Measurements from ENCODE around the gene ARMC9.
"Not testable (repeated sequence)": the region's sequence is repeated elsewhere in the genome, so short reads cannot be mapped to it uniquely, and the experiment has no call there.

Gene ARMC9

GRCh38 chr2:231246171-231246842 is 47.9 kb downstream of the ARMC9 start:
- no peak for DNase-seq

- DNase-seq = no peak
Measured at GRCh38 chr2:231250146-231250545, 51.7 kb downstream of the ARMC9 start.

- no peak for DNase-seq
Measured at GRCh38 chr2:231250698-231251097, 52.3 kb downstream of the ARMC9 start.

- DNase-seq = not testable (repeated sequence)
Measured at GRCh38 chr2:231253292-231253691, 54.9 kb downstream of the ARMC9 start.

GRCh38 chr2:231256494-231256893 is 58.1 kb downstream of the ARMC9 start:
- DNase-seq = no peak

- DNase-seq = no peak
Measured at GRCh38 chr2:231257763-231258162, 59.3 kb downstream of the ARMC9 start.

- no peak for DNase-seq
Measured at GRCh38 chr2:231258701-231259100, 60.3 kb downstream of the ARMC9 start.

- no peak for DNase-seq
Measured at GRCh38 chr2:231259104-231259503, 60.7 kb downstream of the ARMC9 start.

GRCh38 chr2:231260442-231261208 is 62.2 kb downstream of the ARMC9 start:
- DNase-seq = no peak

GRCh38 chr2:231263118-231263831 is 64.8 kb downstream of the ARMC9 start:
- no peak for DNase-seq

GRCh38 chr2:231270221-231271114 is 72.0 kb downstream of the ARMC9 start:
- DNase-seq = no peak

- DNase-seq = no peak
Measured at GRCh38 chr2:231272991-231273390, 74.6 kb downstream of the ARMC9 start.

GRCh38 chr2:231276987-231277386 is 78.6 kb downstream of the ARMC9 start:
- no peak for DNase-seq

- no peak for DNase-seq
Measured at GRCh38 chr2:231277962-231278361, 79.5 kb downstream of the ARMC9 start.

- no peak for DNase-seq
Measured at GRCh38 chr2:231278868-231279267, 80.4 kb downstream of the ARMC9 start.

- DNase-seq = no peak
Measured at GRCh38 chr2:231280846-231281245, 82.4 kb downstream of the ARMC9 start.

GRCh38 chr2:231284296-231284695 is 85.9 kb downstream of the ARMC9 start:
- DNase-seq = no peak

- DNase-seq = no peak
Measured at GRCh38 chr2:231286964-231287363, 88.5 kb downstream of the ARMC9 start.

GRCh38 chr2:231287696-231288095 is 89.3 kb downstream of the ARMC9 start:
- no peak for DNase-seq

GRCh38 chr2:231288590-231288989 is 90.2 kb downstream of the ARMC9 start:
- DNase-seq = no peak

- no peak for DNase-seq
Measured at GRCh38 chr2:231290321-231291015, 92.0 kb downstream of the ARMC9 start.

- no peak for DNase-seq
Measured at GRCh38 chr2:231292472-231293134, 94.2 kb downstream of the ARMC9 start.

Measured in NCI-H1417 treated with DMSO at 0.1 percent for 48 hours (cell line).